K562 (cell line): ENCODE measurements around the gene CYLD. TPM values are rescaled to one million over a fixed set of nuclear protein-coding genes. Genes with fewer than 3 reads are reported as not detected.

ENCODE experiments used
- ATAC-seq: fragments of 200-7000 bp; cut with Tn5 transposase; 3 replicates; pipeline ENCODE4 v1.9.1; 2020; ENCODE audit warnings: moderate library complexity
- BruUV-seq: library from RNA; stranded (reverse); fragments of 400-500 nt; replicated peaks from 2 replicates; lab custom pipeline; 2021; lab: Mats Ljungman, UMichigan
- CTCF ChIA-PET: fragments of 300-600 bp; formaldehyde crosslinking; extraction: SDS; loops from one replicate; lab custom pipeline; 2021; ENCODE audit warnings: low intra/inter-chr PET ratio; lab: Yijun Ruan, JAX
- POLR2A ChIA-PET: fragments of 300-600, 350-650 bp; sonication (Branson Sonifier 250); formaldehyde crosslinking; extraction: SDS; loops from one replicate; lab custom pipeline; 2021; ENCODE audit warnings: antibody characterized with exemption, inconsistent platforms; lab: Yijun Ruan, JAX
- DNase-seq, 4 experiments: peaks; one replicate each; pipeline versions ENCODE4 v3.0.0 to v3.0.0-alpha.2; 2011 to 2018; ENCODE audit warnings: low spot score in 3 of 4, mixed read lengths in 3 of 4; ENCODE audit errors: extremely low read depth in 1 of 4
- FAIRE-seq: peaks from 2 replicates; lab custom pipeline; 2011; peaks lifted over from hg19 to GRCh38; lab: Jason Lieb, UNC
- H2AFZ ChIP-seq: 2 replicates; pipeline ENCODE4 v1.6.0; 2011; ENCODE audit warnings: low read depth, low read length, control low read depth, inconsistent platforms
- H3K27ac ChIP-seq: fragments of 200-600 bp; 3 replicates; pipeline ENCODE4 v1.8.0; 2011; ENCODE audit warnings: low read depth, mild to moderate bottlenecking, control low read depth, inconsistent platforms, low read length, moderate library complexity, mixed read lengths; ENCODE audit errors: extremely low read depth
- H3K27me3 ChIP-seq, 2 experiments: fragments of 300-600 bp in 1 of 2; 2 replicates in 1 of 2; 3 replicates in 1 of 2; pipeline versions ENCODE4 v1.6.0 to v1.8.0; 2011; ENCODE audit warnings: inconsistent platforms in 2 of 2, low read length in 2 of 2, mild to moderate bottlenecking in 1 of 2, mixed read lengths in 1 of 2, moderate library complexity in 1 of 2; ENCODE audit not compliant: control insufficient read depth in 2 of 2, insufficient read depth in 2 of 2
- H3K36me3 ChIP-seq: fragments of 300-600 bp; 3 replicates; pipeline ENCODE4 v1.8.0; 2011; ENCODE audit warnings: mild to moderate bottlenecking, low read length, inconsistent platforms; ENCODE audit not compliant: control insufficient read depth, insufficient read depth
- H3K4me1 ChIP-seq, 2 experiments: fragments of 200-600 bp in 1 of 2; replicated peaks in 1 of 2; 2 replicates in 1 of 2; 3 replicates in 1 of 2; pipeline versions ENCODE4 v1.5.1 to v1.8.0; 2011; ENCODE audit warnings: inconsistent platforms in 2 of 2, low read length in 2 of 2, mild to moderate bottlenecking in 1 of 2, mixed read lengths in 1 of 2, moderate library complexity in 1 of 2; ENCODE audit not compliant: control insufficient read depth in 2 of 2, insufficient read depth in 2 of 2
- H3K4me2 ChIP-seq: 2 replicates; pipeline ENCODE4 v1.6.1; 2011; ENCODE audit warnings: low read length, control low read depth, inconsistent platforms, mixed read lengths; ENCODE audit not compliant: insufficient read depth
- H3K4me3 ChIP-seq: fragments of 200-600 bp; sonication (generic), shearing (Covaris generic); 2 replicates; pipeline ENCODE4 v1.5.1; 2016; ENCODE audit warnings: control low read depth, inconsistent platforms
- H3K79me2 ChIP-seq: fragments of 200-600 bp; 3 replicates; pipeline ENCODE4 v1.8.0; 2011; ENCODE audit warnings: low read length, inconsistent platforms; ENCODE audit not compliant: control insufficient read depth, insufficient read depth
- H3K9ac ChIP-seq, 2 experiments: 2 replicates each; pipeline versions ENCODE4 v1.6.0 to v1.6.1; 2011; ENCODE audit warnings: low read depth in 2 of 2, low read length in 2 of 2, control low read depth in 1 of 2, inconsistent platforms in 1 of 2, mild to moderate bottlenecking in 1 of 2, mixed read lengths in 1 of 2; ENCODE audit not compliant: insufficient read depth in 1 of 2
- H3K9me1 ChIP-seq: one replicate; pipeline ENCODE4 v1.6.0; 2011; ENCODE audit warnings: inconsistent platforms, mild to moderate bottlenecking, low read length, moderate library complexity; ENCODE audit not compliant: control insufficient read depth, insufficient read depth
- H3K9me3 ChIP-seq: replicated peaks from 2 replicates; pipeline ENCODE4 v1.5.1; 2011; ENCODE audit warnings: low read depth, low read length, inconsistent platforms; ENCODE audit not compliant: control insufficient read depth, insufficient read depth
- H4K20me1 ChIP-seq: replicated peaks from 2 replicates; pipeline ENCODE4 v1.6.1; 2011; ENCODE audit warnings: low read length, inconsistent platforms, mixed read lengths; ENCODE audit not compliant: control insufficient read depth, insufficient read depth
- ARHGAP35 ChIP-seq: fragments of 450-650 bp; IDR thresholded peaks from 2 replicates; pipeline ENCODE4 v1.6.1; 2018; ENCODE audit not compliant: partially characterized antibody
- CBX3 ChIP-seq, 2 experiments: IDR thresholded peaks; 1 replicate in 1 of 2; 2 replicates in 1 of 2; pipeline ENCODE4 v1.6.1; 2012; ENCODE audit warnings: inconsistent platforms in 2 of 2, low read length in 2 of 2, borderline replicate concordance in 1 of 2, control low read depth in 1 of 2
- CHD2 ChIP-seq: IDR thresholded peaks from 2 replicates; pipeline ENCODE4 v1.6.1; 2011; ENCODE audit warnings: low read depth, low read length
- CHD4 ChIP-seq: fragments of 200-600 bp; sonication (generic); IDR thresholded peaks from 3 replicates; pipeline ENCODE4 v1.6.1; 2012; ENCODE audit warnings: low read depth, mild to moderate bottlenecking, mixed read lengths, low read length, inconsistent platforms; ENCODE audit not compliant: insufficient read depth, insufficient replicate concordance, poor library complexity, severe bottlenecking
- ETV6 ChIP-seq, 3 experiments: fragments of 150-350 bp in 1 of 3; sonication (generic) in 1 of 3; formaldehyde crosslinking in 1 of 3; IDR thresholded peaks; 2 replicates each; pipeline versions ENCODE4 v1.6.1 to v1.8.0; 2014 to 2022; ENCODE audit warnings: borderline replicate concordance in 2 of 3, low read depth in 2 of 3, antibody characterized with exemption in 1 of 3, low read length in 1 of 3, mild to moderate bottlenecking in 1 of 3, missing genetic modification reagents in 1 of 3
- HDAC2 ChIP-seq: fragments of 450-650 bp; IDR thresholded peaks from 2 replicates; pipeline ENCODE4 v1.6.1; 2016; ENCODE audit warnings: mild to moderate bottlenecking
- KDM1A ChIP-seq, 2 experiments: fragments of 450-650 bp; IDR thresholded peaks; 2 replicates each; pipeline ENCODE4 v1.6.1; 2016; ENCODE audit warnings: mild to moderate bottlenecking in 2 of 2
- NFIC ChIP-seq: fragments of 450-650 bp; IDR thresholded peaks from 2 replicates; pipeline ENCODE4 v1.6.1; 2017; ENCODE audit warnings: mild to moderate bottlenecking, inconsistent platforms
- NFIX ChIP-seq: fragments of 250-450 bp; sonication (Bioruptor Pico); IDR thresholded peaks from 2 replicates; pipeline ENCODE4 v1.4.0; 2020; ENCODE audit warnings: low read depth, mild to moderate bottlenecking, moderate library complexity
- PTBP1 ChIP-seq: fragments of 200-400 bp; formaldehyde crosslinking; IDR thresholded peaks from 2 replicates; pipeline ENCODE4 v1.6.1; 2017; ENCODE audit warnings: low read depth, low read length
- RBM25 ChIP-seq: fragments of 200-400 bp; formaldehyde crosslinking; IDR thresholded peaks from 2 replicates; pipeline ENCODE4 v1.6.1; 2018; ENCODE audit warnings: low read length, low read depth, moderate library complexity; ENCODE audit not compliant: severe bottlenecking
- SAP30 ChIP-seq: fragments of 200-600 bp; sonication (generic); IDR thresholded peaks from 2 replicates; pipeline ENCODE4 v1.6.1; 2012; ENCODE audit warnings: borderline replicate concordance, low read depth, mild to moderate bottlenecking, moderate library complexity, low read length, control low read depth, inconsistent platforms; ENCODE audit not compliant: insufficient read depth, poor library complexity, severe bottlenecking
- SMARCA5 ChIP-seq: fragments of 450-650 bp; IDR thresholded peaks from 2 replicates; pipeline ENCODE4 v1.6.1; 2016
- ZC3H8 ChIP-seq: fragments of 450-650 bp; IDR thresholded peaks from 2 replicates; pipeline ENCODE4 v1.6.1; 2017
- ZHX1 ChIP-seq: fragments of 150-350 bp; conservative IDR thresholded peaks from 2 replicates; pipeline ENCODE4 v1.6.1; 2014; ENCODE audit warnings: low read length
- ZNF766 ChIP-seq: fragments of 200-800 bp; sonication (Bioruptor generic); conservative IDR thresholded peaks from 2 replicates; pipeline ENCODE4 v1.6.1; 2016; ENCODE audit warnings: missing genetic modification characterization, missing compliant biosample characterization
- WGBS: fragments of 100-300 bp; shearing (Covaris generic); methylation state at CpG from one replicate; pipeline ENCODE4 v1.1.6; 2016; ENCODE audit warnings: low coverage, mixed read lengths; ENCODE audit not compliant: insufficient coverage; ENCODE audit errors: missing lambda C conversion rate; 5-methylcytosine and 5-hydroxymethylcytosine counted together
- in situ Hi-C: fragments of 300-500 bp; cut with MboI; formaldehyde crosslinking; loops from 4 replicates; pipeline ENCODE4 v1.15.0; 2018; ENCODE audit warnings: inconsistent platforms, mixed read lengths
- intact Hi-C: fragments of 100-400 bp; cut with micrococcal nuclease; formaldehyde crosslinking; loops from 2 replicates; pipeline ENCODE4 v1.14.2; 2022
- polyA plus RNA-seq, 8 experiments: library from polyadenylated mRNA; depleted of rRNA in 4 of 8; stranded (reverse) in 5 of 8; unstranded in 3 of 8; fragments of >200 nt; fragmentation: Nextera tagmentation in 2 of 8; fragmentation: Illumina TruSeq in 1 of 8; extraction: Ambion mirVana in 2 of 8; extraction: Trizol in 1 of 8; gene quantifications; 2 replicates each; pipeline versions ENCODE4 v1.2.1 to v1.2.3, GENCODE V29; 2011 to 2014; ENCODE audit warnings: inconsistent platforms in 1 of 8, missing spikeins in 1 of 8
- total RNA-seq, 7 experiments: library from RNA; depleted of rRNA in 6 of 7; stranded (reverse); fragments of >200 nt in 6 of 7; fragmentation: Illumina TruSeq in 2 of 7; extraction: Trizol in 2 of 7; gene quantifications; 2 replicates each; pipeline versions ENCODE4 v1.2.1 to v1.2.3, GENCODE V29; 2011 to 2021; ENCODE audit warnings: low replicate concordance in 1 of 7
- TF ChIP-seq, protein P1 (sequence below): fragments of 450-650 bp; IDR thresholded peaks from 2 replicates; pipeline ENCODE4 v1.6.1; 2017; ENCODE audit warnings: antibody characterized with exemption

Gene CYLD
- total and polyA plus RNA-seq, 9 of the 15 experiments (the other 6 are each of a cell fraction or from before 2014, with no cell fraction given), result 3.4 to 7.4 (median 5.3) TPM

GRCh38 chr16:50741225-50741780 lies 583 bp upstream of the CYLD start:
- Histone ChIP-seq H2AFZ (peak overlapping the region; percentile 98), H3K4me3 (peak overlapping the region; percentile 40), H3K4me1 (peaks cover 5 to 11% of the 10 kb centered on the region in 2 experiments; a peak in 3 of 5 replicates), H3K27ac (no peak overlapping the region), H3K27me3 (peaks cover 7 to 16% of the 10 kb centered on the region in 2 experiments; a peak in 3 of 5 replicates), H3K4me2 (peak overlapping the region; percentile 89), H3K9me1 (no peaks in the 10 kb centered on the region), H3K79me2 (no peaks in the 10 kb centered on the region), H3K36me3 (no peaks in the 10 kb centered on the region), H3K9me3 (no peaks in the 10 kb centered on the region), H4K20me1 (no peaks in the 10 kb centered on the region; the same call in 1 of the 2 replicates), H3K9ac (peak overlapping the region; percentile 45 to 79; a peak in 2 of 4 replicates)
- in situ Hi-C loops (no loop called here), intact Hi-C loops (no loop called here)
- DNase-seq (no peak), ATAC-seq (no peak), FAIRE-seq (no peak)
- BruUV-seq, result no TSS peak
- ChIA-PET POLR2A (interaction anchor here (0.6 kb wide), 1 partner anchor 43 kb away, joined by 4 read pairs; no protein-coding TSS in a partner anchor), CTCF (no interaction called here)
- WGBS, result 2% methylated on average over 20 of the region's 21 CpGs
- TF ChIP-seq HDAC2 (peak; percentile 85), CHD4 (peak; percentile 80), NFIX (CRISPR knock-in tag) (no peak), RBM25 (peak; percentile 92), ARHGAP35 (no peak), ZC3H8 (no peak), SMARCA5 (peak; percentile 77; the same call in 1 of the 2 replicates), NFIC (peak; percentile 61), ZHX1 (no peak), ZNF766 (no peak), ETV6 (IDR thresholded peaks at IDR 0.05; ENCODE audit: borderline replicate concordance in 1 of 2, low read depth in 2 of 2, low read length in 1 of 2) (no peak), ETV6 (CRISPR knock-in tag; IDR thresholded peaks at IDR 0.05; ENCODE audit: borderline replicate concordance) (no peak), CHD2 (no peak), KDM1A (IDR thresholded peaks at IDR 0.05) (peak; percentile 58 to 77), CBX3 (IDR thresholded peaks at IDR 0.05; ENCODE audit: borderline replicate concordance in 1 of 2, low read length in 2 of 2) (peak in 1 of 2 experiments; percentile 32; a peak in 1 of 3 replicates), PTBP1 (0 out of 2 replicates have a peak, but pooled peaks have one; percentile 64), SAP30 (peak; percentile 36)
- TF ChIP-seq, protein P1, sequence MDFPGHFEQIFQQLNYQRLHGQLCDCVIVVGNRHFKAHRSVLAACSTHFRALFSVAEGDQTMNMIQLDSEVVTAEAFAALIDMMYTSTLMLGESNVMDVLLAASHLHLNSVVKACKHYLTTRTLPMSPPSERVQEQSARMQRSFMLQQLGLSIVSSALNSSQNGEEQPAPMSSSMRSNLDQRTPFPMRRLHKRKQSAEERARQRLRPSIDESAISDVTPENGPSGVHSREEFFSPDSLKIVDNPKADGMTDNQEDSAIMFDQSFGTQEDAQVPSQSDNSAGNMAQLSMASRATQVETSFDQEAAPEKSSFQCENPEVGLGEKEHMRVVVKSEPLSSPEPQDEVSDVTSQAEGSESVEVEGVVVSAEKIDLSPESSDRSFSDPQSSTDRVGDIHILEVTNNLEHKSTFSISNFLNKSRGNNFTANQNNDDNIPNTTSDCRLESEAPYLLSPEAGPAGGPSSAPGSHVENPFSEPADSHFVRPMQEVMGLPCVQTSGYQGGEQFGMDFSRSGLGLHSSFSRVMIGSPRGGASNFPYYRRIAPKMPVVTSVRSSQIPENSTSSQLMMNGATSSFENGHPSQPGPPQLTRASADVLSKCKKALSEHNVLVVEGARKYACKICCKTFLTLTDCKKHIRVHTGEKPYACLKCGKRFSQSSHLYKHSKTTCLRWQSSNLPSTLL, result no peak
